Tibial artery (tissue), 4 donors: ENCODE results near the gene CYSTM1.

Experiments
- DNase-seq, 2 donors: peaks; one replicate each; pipeline ENCODE4 v3.0.0-alpha.2; 2019
- H3K27ac ChIP-seq, 2 donors: fragments of 200-600 bp; sonication (generic) in 1 of 2; 1 replicate in 1 of 2; 2 replicates in 1 of 2; pipeline ENCODE4 v1.5.1; 2018 to 2019; ENCODE audit warnings: mild to moderate bottlenecking in 1 of 2
- H3K27me3 ChIP-seq, 2 donors: fragments of 200-600 bp; sonication (generic) in 1 of 2; one replicate each; pipeline versions ENCODE4 v1.5.1 to v1.6.0; 2016 to 2019
- H3K36me3 ChIP-seq, 3 donors: fragments of 200-600 bp; sonication (generic) in 2 of 3; one replicate each; pipeline ENCODE4 v1.5.1; 2016 to 2019; ENCODE audit warnings: mild to moderate bottlenecking in 2 of 3
- H3K4me1 ChIP-seq, 4 donors: fragments of 200-600 bp; sonication (generic) in 2 of 4; 1 replicate in 3 of 4; 2 replicates in 1 of 4; pipeline ENCODE4 v1.5.1; 2016 to 2019
- H3K4me3 ChIP-seq, 2 donors: fragments of 200-600 bp; sonication (generic) in 1 of 2; 1 replicate in 1 of 2; 2 replicates in 1 of 2; pipeline ENCODE4 v1.5.1; 2018 to 2019; ENCODE audit warnings: mild to moderate bottlenecking in 2 of 2
- H3K9me3 ChIP-seq, 3 donors: fragments of 200-600 bp; sonication (generic) in 1 of 3; one replicate each; pipeline ENCODE4 v1.5.1; 2016 to 2019
- intact Hi-C: fragments of 100-400 bp; cut with DNase I; formaldehyde crosslinking; loops from one replicate; pipeline ENCODE4 v1.15.0; 2023; ENCODE audit warnings: low total_unique reads
- TF ChIP-seq, protein P1 (sequence below), 2 experiments: fragments of 200-600 bp in 1 of 2; fragments of 450-650 bp in 1 of 2; IDR thresholded peaks; one replicate each; pipeline ENCODE4 v1.5.1; 2017 to 2019; ENCODE audit warnings: antibody characterized with exemption in 2 of 2, mild to moderate bottlenecking in 1 of 2, moderate library complexity in 1 of 2

CYSTM1 gene

GRCh38 chr5:140178482-140179116 lies 3.6 kb downstream of the CYSTM1 start:
- Histone ChIP-seq H3K4me3 (no peak overlapping the region), H3K27ac (peak overlapping the region; percentile 42 to 99), H3K36me3 (no peaks in the 10 kb centered on the region), H3K27me3 (no peaks in the 10 kb centered on the region), H3K4me1 (peaks cover 0 to 57% (median 24%) of the 10 kb centered on the region in 4 donors), H3K9me3 (no peaks in the 10 kb centered on the region)
- no peak for DNase-seq
- intact Hi-C loops, result no loop called here
- TF ChIP-seq, protein P1, sequence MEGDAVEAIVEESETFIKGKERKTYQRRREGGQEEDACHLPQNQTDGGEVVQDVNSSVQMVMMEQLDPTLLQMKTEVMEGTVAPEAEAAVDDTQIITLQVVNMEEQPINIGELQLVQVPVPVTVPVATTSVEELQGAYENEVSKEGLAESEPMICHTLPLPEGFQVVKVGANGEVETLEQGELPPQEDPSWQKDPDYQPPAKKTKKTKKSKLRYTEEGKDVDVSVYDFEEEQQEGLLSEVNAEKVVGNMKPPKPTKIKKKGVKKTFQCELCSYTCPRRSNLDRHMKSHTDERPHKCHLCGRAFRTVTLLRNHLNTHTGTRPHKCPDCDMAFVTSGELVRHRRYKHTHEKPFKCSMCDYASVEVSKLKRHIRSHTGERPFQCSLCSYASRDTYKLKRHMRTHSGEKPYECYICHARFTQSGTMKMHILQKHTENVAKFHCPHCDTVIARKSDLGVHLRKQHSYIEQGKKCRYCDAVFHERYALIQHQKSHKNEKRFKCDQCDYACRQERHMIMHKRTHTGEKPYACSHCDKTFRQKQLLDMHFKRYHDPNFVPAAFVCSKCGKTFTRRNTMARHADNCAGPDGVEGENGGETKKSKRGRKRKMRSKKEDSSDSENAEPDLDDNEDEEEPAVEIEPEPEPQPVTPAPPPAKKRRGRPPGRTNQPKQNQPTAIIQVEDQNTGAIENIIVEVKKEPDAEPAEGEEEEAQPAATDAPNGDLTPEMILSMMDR (IDR thresholded peaks at IDR 0.05), result no peak

GRCh38 chr5:140181002-140181483 lies 6.1 kb downstream of the CYSTM1 start:
- Histone ChIP-seq H3K4me3 (no peak overlapping the region), H3K9me3 (no peaks in the 10 kb centered on the region)

GRCh38 chr5:140181525-140181924 lies 6.5 kb downstream of the CYSTM1 start:
- Histone ChIP-seq H3K27me3 (no peaks in the 10 kb centered on the region), H3K4me1 (peaks cover 0 to 44% (median 20%) of the 10 kb centered on the region in 4 donors), H3K9me3 (no peaks in the 10 kb centered on the region), H3K4me3 (no peak overlapping the region), H3K27ac (no peak overlapping the region), H3K36me3 (no peaks in the 10 kb centered on the region)
- TF ChIP-seq, protein P1 (IDR thresholded peaks at IDR 0.05), result no peak
- intact Hi-C loops, result no loop called here
- no peak for DNase-seq

More at GRCh38 chr5:140181002-140181483, 6.1 kb downstream of the CYSTM1 start:
- Histone ChIP-seq H3K36me3 (no peaks in the 10 kb centered on the region), H3K4me1 (peaks cover 0 to 49% (median 23%) of the 10 kb centered on the region in 4 donors), H3K27me3 (no peaks in the 10 kb centered on the region), H3K27ac (no peak overlapping the region)
- intact Hi-C loops, result no loop called here
- no peak for DNase-seq
- TF ChIP-seq, protein P1 (IDR thresholded peaks at IDR 0.05), result no peak

DNA sequence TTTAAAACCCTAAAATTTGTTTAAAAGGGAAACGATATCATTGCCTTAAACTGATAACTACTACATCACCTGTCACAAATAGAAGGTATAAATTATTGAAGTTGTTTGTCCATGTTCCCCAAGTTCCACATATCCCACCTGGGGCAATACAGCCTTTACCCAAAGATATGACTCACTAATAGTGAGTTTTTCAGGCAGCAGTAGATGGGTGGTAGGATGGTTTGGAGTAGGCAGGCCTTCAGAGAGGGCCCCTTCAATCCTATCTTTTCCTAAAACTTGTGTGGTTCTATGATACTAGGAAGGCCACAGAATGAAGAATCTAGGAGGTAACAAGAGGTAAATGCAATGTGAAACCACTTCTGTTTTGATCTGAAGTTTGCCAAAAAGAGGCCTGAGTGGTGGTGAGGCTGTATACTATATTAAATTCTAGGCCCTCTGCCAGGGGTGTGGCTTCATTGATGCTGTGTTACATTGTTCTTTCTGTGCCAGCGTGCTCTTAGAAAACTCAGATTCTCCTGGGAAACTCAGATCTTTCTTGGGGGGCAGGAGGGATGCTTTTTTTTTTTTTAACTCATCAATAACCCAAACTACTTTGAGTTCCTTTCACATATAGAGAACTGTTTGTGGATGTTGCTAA lies 7.2 kb downstream of the CYSTM1 start:
- H3K27ac ChIP-seq, result no peak overlapping the region
- H3K27me3 ChIP-seq, result no peaks in the 10 kb centered on the region
- DNase-seq, result no peak
- TF ChIP-seq, protein P1 (IDR thresholded peaks at IDR 0.05), result no peak
- intact Hi-C loops, result no loop called here
- H3K4me3 ChIP-seq, result no peak overlapping the region
- H3K4me1 ChIP-seq, result peaks cover 0 to 38% (median 18%) of the 10 kb centered on the region in 4 donors
- no peaks in the 10 kb centered on the region for H3K9me3 ChIP-seq
- no peaks in the 10 kb centered on the region for H3K36me3 ChIP-seq

DNA sequence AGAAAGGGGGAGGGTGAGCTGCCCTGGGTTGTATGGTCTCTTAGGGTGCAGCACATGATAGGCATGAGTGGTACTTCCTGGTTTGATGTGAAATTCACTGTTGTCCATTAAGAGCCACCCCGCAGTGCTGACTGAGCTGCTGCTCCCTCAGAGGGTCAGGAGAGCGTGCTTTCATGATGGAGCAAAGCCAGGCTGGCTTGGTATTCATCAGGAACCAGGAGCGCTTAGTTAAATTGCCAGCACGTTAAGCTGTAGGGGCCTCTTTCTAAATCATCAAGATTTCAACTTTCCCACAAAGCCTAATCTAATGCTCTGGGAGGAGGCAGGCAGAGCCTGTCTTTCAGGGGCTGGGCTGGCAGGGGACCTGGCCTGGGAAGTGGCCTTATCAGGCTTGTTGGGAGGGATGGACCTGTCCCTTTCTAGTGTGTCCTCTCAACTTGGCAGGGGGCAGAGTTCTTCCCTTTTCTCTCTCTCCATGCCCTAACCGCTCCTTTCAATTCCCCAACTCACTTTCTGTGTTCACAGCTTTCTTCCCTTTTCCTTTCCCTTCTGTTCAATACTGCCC lies 7.9 kb downstream of the CYSTM1 start:
- no peak overlapping the region for H3K4me3 ChIP-seq
- no peaks in the 10 kb centered on the region for H3K27me3 ChIP-seq
- DNase-seq, result peak in 1 of 2 donors; percentile 43
- TF ChIP-seq, protein P1 (IDR thresholded peaks at IDR 0.05), result no peak
- H3K9me3 ChIP-seq, result no peaks in the 10 kb centered on the region
- H3K4me1 ChIP-seq, result peaks cover 0 to 31% (median 13%) of the 10 kb centered on the region in 4 donors
- H3K27ac ChIP-seq, result no peak overlapping the region
- intact Hi-C loops, result no loop called here
- H3K36me3 ChIP-seq, result no peaks in the 10 kb centered on the region
